SK-N-SH (cell line): ENCODE measurements around the gene KNSTRN. TPM values are rescaled to one million over a fixed set of nuclear protein-coding genes. Genes with fewer than 3 reads are reported as not detected.
A peak's percentile ranks its signal among the peaks of the same experiment; 100 is the strongest.

Experiments used
- CTCF ChIA-PET: fragments of 300-600, 350-600 bp; formaldehyde crosslinking; extraction: SDS; loops from one replicate; lab custom pipeline; 2021; lab: Yijun Ruan, JAX
- POLR2A ChIA-PET: fragments of 350-600 bp; sonication (Branson Sonifier 250); formaldehyde crosslinking; extraction: SDS; loops from one replicate; lab custom pipeline; 2020; ENCODE audit warnings: antibody characterized with exemption, inconsistent platforms; lab: Yijun Ruan, JAX
- DNase-seq: peaks from one replicate; pipeline ENCODE4 v3.0.0; 2012
- H2AFZ ChIP-seq: fragments of 200-600 bp; sonication (generic); 2 replicates; pipeline ENCODE4 v1.8.1; 2016; ENCODE audit warnings: antibody characterized with exemption, mild to moderate bottlenecking, low read depth
- H3F3A ChIP-seq: fragments of 200-600 bp; sonication (generic); replicated peaks from 2 replicates; pipeline ENCODE3; 2016; ENCODE audit warnings: antibody characterized with exemption, mild to moderate bottlenecking; ENCODE audit not compliant: insufficient read depth
- H3K27ac ChIP-seq, 2 experiments: fragments of 200-500 bp in 1 of 2; fragments of 200-600 bp in 1 of 2; sonication (Bioruptor generic) in 1 of 2; sonication (generic), shearing (Covaris generic) in 1 of 2; 2 replicates each; pipeline versions ENCODE4 v1.5.1 to v1.6.1; 2014 to 2016; ENCODE audit warnings: low read depth in 2 of 2, inconsistent platforms in 1 of 2, low read length in 1 of 2, mild to moderate bottlenecking in 1 of 2, mixed read lengths in 1 of 2
- H3K27me3 ChIP-seq: fragments of 200-600 bp; sonication (generic), shearing (Covaris generic); 2 replicates; pipeline ENCODE4 v1.6.1; 2016; ENCODE audit warnings: mixed run types; ENCODE audit not compliant: insufficient read depth
- H3K36me3 ChIP-seq, 2 experiments: fragments of 200-500 bp in 1 of 2; fragments of 200-600 bp in 1 of 2; sonication (Bioruptor generic) in 1 of 2; sonication (generic) in 1 of 2; replicated peaks in 1 of 2; 2 replicates each; pipeline versions ENCODE3 to v1.5.1; 2014 to 2016; ENCODE audit warnings: low read length in 1 of 2, mild to moderate bottlenecking in 1 of 2; ENCODE audit not compliant: insufficient read depth in 2 of 2, control insufficient read depth in 1 of 2
- H3K4me1 ChIP-seq, 2 experiments: fragments of 200-500 bp in 1 of 2; fragments of 200-600 bp in 1 of 2; sonication (Bioruptor generic) in 1 of 2; sonication (generic), shearing (Covaris generic) in 1 of 2; 2 replicates each; pipeline versions ENCODE4 v1.5.1 to v1.6.1; 2014 to 2016; ENCODE audit warnings: low read depth in 1 of 2, low read length in 1 of 2, mixed run types in 1 of 2; ENCODE audit not compliant: insufficient read depth in 2 of 2, control insufficient read depth in 1 of 2
- H3K4me2 ChIP-seq: fragments of 200-600 bp; sonication (generic), shearing (Covaris generic); 2 replicates; pipeline ENCODE4 v1.6.1; 2017; ENCODE audit warnings: mixed run types
- H3K4me3 ChIP-seq, 2 experiments: fragments of 200-500 bp in 1 of 2; fragments of 200-600 bp in 1 of 2; sonication (Bioruptor generic) in 1 of 2; sonication (generic), shearing (Covaris generic) in 1 of 2; 2 replicates each; pipeline versions ENCODE4 v1.5.1 to v1.8.1; 2014 to 2016; ENCODE audit warnings: low read depth in 2 of 2, inconsistent platforms in 1 of 2, low read length in 1 of 2, mild to moderate bottlenecking in 1 of 2, mixed read lengths in 1 of 2, moderate library complexity in 1 of 2
- H3K79me2 ChIP-seq: fragments of 200-600 bp; sonication (generic); 2 replicates; pipeline ENCODE4 v1.8.1; 2017; ENCODE audit warnings: mild to moderate bottlenecking; ENCODE audit not compliant: insufficient read depth
- H3K9ac ChIP-seq: fragments of 200-600 bp; sonication (generic); 2 replicates; pipeline ENCODE4 v1.6.1; 2017; ENCODE audit warnings: mixed run types
- H3K9me2 ChIP-seq: fragments of 200-600 bp; sonication (generic); 2 replicates; pipeline ENCODE4 v1.6.1; 2017; ENCODE audit warnings: mixed run types
- H3K9me3 ChIP-seq: fragments of 200-600 bp; sonication (generic); 2 replicates; pipeline ENCODE4 v1.6.1; 2017; ENCODE audit warnings: mixed run types, mild to moderate bottlenecking, moderate library complexity
- H4K20me1 ChIP-seq: fragments of 200-600 bp; sonication (generic); 2 replicates; pipeline ENCODE4 v1.6.1; 2017; ENCODE audit warnings: mild to moderate bottlenecking, mixed run types; ENCODE audit not compliant: insufficient read depth
- CTCF ChIP-seq: fragments of 200-600 bp; sonication (generic); IDR thresholded peaks from 2 replicates; pipeline ENCODE4 v1.6.1; 2017; ENCODE audit warnings: antibody characterized with exemption, mild to moderate bottlenecking, moderate library complexity
- ELF1 ChIP-seq: IDR thresholded peaks from 2 replicates; pipeline ENCODE4 v1.4.0; 2012
- EP300 ChIP-seq, 2 experiments: IDR thresholded peaks; 2 replicates each; pipeline versions ENCODE4 v1.4.0 to v1.6.1; 2012; ENCODE audit warnings: borderline replicate concordance in 1 of 2, low read depth in 1 of 2, low read length in 1 of 2
- GATA2 ChIP-seq: sonication (generic); formaldehyde crosslinking; IDR thresholded peaks from 2 replicates; pipeline ENCODE4 v1.5.0; 2020; ENCODE audit warnings: mild to moderate bottlenecking, missing genetic modification reagents
- MAX ChIP-seq: IDR thresholded peaks from 2 replicates; pipeline ENCODE4 v1.4.0; 2012; ENCODE audit warnings: low read depth
- NFIC ChIP-seq: IDR thresholded peaks from 2 replicates; pipeline ENCODE4 v1.4.0; 2012; ENCODE audit warnings: borderline replicate concordance
- NRF1 ChIP-seq: IDR thresholded peaks from 2 replicates; pipeline ENCODE4 v1.6.1; 2012; ENCODE audit warnings: low read depth, mild to moderate bottlenecking, low read length
- POLR2AphosphoS5 ChIP-seq: IDR thresholded peaks from 2 replicates; pipeline ENCODE4 v1.6.1; 2012; ENCODE audit warnings: low read depth, low read length
- RAD21 ChIP-seq: IDR thresholded peaks from 2 replicates; pipeline ENCODE4 v1.6.1; 2012; ENCODE audit warnings: mild to moderate bottlenecking, low read length
- RXRA ChIP-seq: IDR thresholded peaks from 2 replicates; pipeline ENCODE4 v1.4.0; 2012; ENCODE audit warnings: low read depth, mild to moderate bottlenecking, borderline replicate concordance
- WGBS: methylation state at CpG from one replicate; pipeline ENCODE4 v1.1.6; 2017; ENCODE audit warnings: low lambda C conversion rate; 5-methylcytosine and 5-hydroxymethylcytosine counted together
- polyA plus RNA-seq, 3 experiments: library from polyadenylated mRNA; depleted of rRNA; stranded (reverse); fragments of >200 nt; gene quantifications; 2 replicates each; pipeline ENCODE4 v1.2.3, GENCODE V29; 2012
- TF ChIP-seq, protein P1 (sequence below): IDR thresholded peaks from 2 replicates; pipeline ENCODE4 v1.4.0; 2012; ENCODE audit warnings: low read depth, borderline replicate concordance
- TF ChIP-seq, protein P2 (sequence below): fragments of 150-350 bp; IDR thresholded peaks from 2 replicates; pipeline ENCODE4 v1.6.1; 2016; ENCODE audit warnings: mild to moderate bottlenecking, low read depth, low read length

Gene KNSTRN
- polyA plus RNA-seq, 1 of the 3 experiments (the other 2 are of a cell fraction), result 25.5 TPM

- peaks cover 26% of the 10 kb centered on the region for H3K79me2 ChIP-seq
Measured at GRCh38 chr15:40439461-40439959, 57.0 kb downstream of the KNSTRN start.

More at GRCh38 chr15:40439461-40439959, 57.0 kb downstream of the KNSTRN start:
- Histone ChIP-seq H3K27ac (no peak overlapping the region), H3K36me3 (no peaks in the 10 kb centered on the region), H3K9ac (peak overlapping the region; percentile 52), H4K20me1 (peaks cover 25% of the 10 kb centered on the region), H3K9me3 (no peaks in the 10 kb centered on the region), H3K27me3 (no peaks in the 10 kb centered on the region; the same call in none of the 2 replicates), H2AFZ (peak overlapping the region; percentile 83; the same call in 1 of the 2 replicates), H3K9me2 (no peaks in the 10 kb centered on the region), H3K4me1 (peaks cover 6 to 40% of the 10 kb centered on the region in 2 experiments; a peak in 3 of 4 replicates), H3K4me3 (peak overlapping the region; percentile 63 to 74), H3F3A (no peaks in the 10 kb centered on the region), H3K4me2 (peak overlapping the region; percentile 89)
- ChIA-PET CTCF (interaction anchor here (0.7 to 3.3 kb wide), 12 partner anchors 12 to 165 kb away, joined by 3 to 16 read pairs (median 5); partner anchors contain the start of genes CHST14, DISP2 and INAFM2), POLR2A (interaction anchor here (0.8 to 1.2 kb wide), 2 partner anchors 34 to 57 kb away, joined by 3 read pairs; partner anchors contain the start of genes IVD and KNSTRN)
- no peak for TF ChIP-seq CTCF
- no peak for TF ChIP-seq NFIC
- TF ChIP-seq POLR2AphosphoS5, result no peak
- TF ChIP-seq NRF1, result no peak
- TF ChIP-seq GATA2 (CRISPR knock-in tag), result no peak
- TF ChIP-seq MAX, result no peak
- TF ChIP-seq RXRA, result no peak
- TF ChIP-seq EP300 (IDR thresholded peaks at IDR 0.05; ENCODE audit: borderline replicate concordance in 1 of 2, low read depth in 1 of 2, low read length in 1 of 2), result no peak
- no peak for TF ChIP-seq ELF1
- TF ChIP-seq, protein P1, sequence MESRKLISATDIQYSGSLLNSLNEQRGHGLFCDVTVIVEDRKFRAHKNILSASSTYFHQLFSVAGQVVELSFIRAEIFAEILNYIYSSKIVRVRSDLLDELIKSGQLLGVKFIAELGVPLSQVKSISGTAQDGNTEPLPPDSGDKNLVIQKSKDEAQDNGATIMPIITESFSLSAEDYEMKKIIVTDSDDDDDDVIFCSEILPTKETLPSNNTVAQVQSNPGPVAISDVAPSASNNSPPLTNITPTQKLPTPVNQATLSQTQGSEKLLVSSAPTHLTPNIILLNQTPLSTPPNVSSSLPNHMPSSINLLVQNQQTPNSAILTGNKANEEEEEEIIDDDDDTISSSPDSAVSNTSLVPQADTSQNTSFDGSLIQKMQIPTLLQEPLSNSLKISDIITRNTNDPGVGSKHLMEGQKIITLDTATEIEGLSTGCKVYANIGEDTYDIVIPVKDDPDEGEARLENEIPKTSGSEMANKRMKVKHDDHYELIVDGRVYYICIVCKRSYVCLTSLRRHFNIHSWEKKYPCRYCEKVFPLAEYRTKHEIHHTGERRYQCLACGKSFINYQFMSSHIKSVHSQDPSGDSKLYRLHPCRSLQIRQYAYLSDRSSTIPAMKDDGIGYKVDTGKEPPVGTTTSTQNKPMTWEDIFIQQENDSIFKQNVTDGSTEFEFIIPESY, result no peak
- TF ChIP-seq, protein P2, sequence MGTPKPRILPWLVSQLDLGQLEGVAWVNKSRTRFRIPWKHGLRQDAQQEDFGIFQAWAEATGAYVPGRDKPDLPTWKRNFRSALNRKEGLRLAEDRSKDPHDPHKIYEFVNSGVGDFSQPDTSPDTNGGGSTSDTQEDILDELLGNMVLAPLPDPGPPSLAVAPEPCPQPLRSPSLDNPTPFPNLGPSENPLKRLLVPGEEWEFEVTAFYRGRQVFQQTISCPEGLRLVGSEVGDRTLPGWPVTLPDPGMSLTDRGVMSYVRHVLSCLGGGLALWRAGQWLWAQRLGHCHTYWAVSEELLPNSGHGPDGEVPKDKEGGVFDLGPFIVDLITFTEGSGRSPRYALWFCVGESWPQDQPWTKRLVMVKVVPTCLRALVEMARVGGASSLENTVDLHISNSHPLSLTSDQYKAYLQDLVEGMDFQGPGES, result no peak
- no peak for TF ChIP-seq RAD21
- 13% methylated on average over 9 of the region's 15 CpGs for WGBS
- peak; percentile 48 for DNase-seq
